Esophagus squamous epithelium (tissue), 5 donors: ENCODE measurements around the gene PCNT. TPM values are rescaled to one million over a fixed set of nuclear protein-coding genes. Genes with fewer than 3 reads are reported as not detected.

Experiments
- DNase-seq: peaks from one replicate; lab custom pipeline; 2025; lab: John Stamatoyannopoulos, UW
- H3K27ac ChIP-seq, 4 donors: fragments of 200-600 bp; sonication (generic); one replicate each; pipeline ENCODE4 v1.5.1; 2016 to 2019; ENCODE audit warnings: mild to moderate bottlenecking in 1 of 4
- H3K27me3 ChIP-seq, 4 donors: fragments of 200-600 bp; sonication (generic); 1 replicate in 3 of 4; 2 replicates in 1 of 4; pipeline versions ENCODE4 v1.5.1 to v1.6.0; 2017 to 2021; ENCODE audit warnings: antibody characterized with exemption in 1 of 4
- H3K36me3 ChIP-seq, 3 donors: fragments of 200-600 bp; sonication (generic); one replicate each; pipeline ENCODE4 v1.5.1; 2016 to 2019
- H3K4me1 ChIP-seq, 3 donors: fragments of 200-600 bp; sonication (generic); one replicate each; pipeline ENCODE4 v1.5.1; 2017 to 2019
- H3K4me3 ChIP-seq, 4 donors: fragments of 200-600 bp; sonication (generic); 1 replicate in 3 of 4; 2 replicates in 1 of 4; pipeline ENCODE4 v1.5.1; 2016 to 2019; ENCODE audit warnings: mild to moderate bottlenecking in 2 of 4, moderate library complexity in 1 of 4
- H3K9me3 ChIP-seq, 3 donors: fragments of 200-600 bp; sonication (generic); one replicate each; pipeline ENCODE4 v1.5.1; 2016 to 2019
- POLR2A ChIP-seq, 4 donors: fragments of 450-650 bp; IDR thresholded peaks; one replicate each; pipeline ENCODE4 v1.6.1; 2017; ENCODE audit warnings: antibody characterized with exemption in 4 of 4, mild to moderate bottlenecking in 4 of 4, moderate library complexity in 3 of 4
- WGBS, 2 donors: methylation state at CpG; one replicate each; pipeline ENCODE4 v1.1.5; 2018; 5-methylcytosine and 5-hydroxymethylcytosine counted together
- intact Hi-C: fragments of 100-400 bp; cut with DNase I; formaldehyde crosslinking; loops from one replicate; pipeline ENCODE4 v1.15.0; 2022
- total RNA-seq, 4 donors: library from RNA; depleted of rRNA; stranded (reverse); fragments of >200 nt; gene quantifications; one replicate each; pipeline ENCODE4 v1.1.0, GENCODE V29; 2016
- TF ChIP-seq, protein P1 (sequence below), 6 experiments: fragments of 450-650 bp in 4 of 6; fragments of 200-600 bp in 2 of 6; sonication (generic) in 2 of 6; IDR thresholded peaks; one replicate each; pipeline ENCODE4 v1.5.1; 2016 to 2019; ENCODE audit warnings: antibody characterized with exemption in 6 of 6, mild to moderate bottlenecking in 4 of 6, moderate library complexity in 4 of 6
- donor health status: DM: yes; HTN: yes; CAD: no.

The PCNT gene
- total RNA-seq, 4 donors from 2014 or later: 26.8 to 38.7 (median 29.9) TPM

- Histone ChIP-seq H3K36me3 (peaks cover 0 to 41% (median 0%) of the 10 kb centered on the region in 3 donors), H3K27me3 (no peaks in the 10 kb centered on the region), H3K9me3 (no peaks in the 10 kb centered on the region), H3K27ac (peak within 1 kb of the TSS; percentile 96 to 99 (median 98)), H3K4me3 (peak within 1 kb of the TSS; percentile 85 to 98 (median 96)), H3K4me1 (peaks cover 20 to 63% (median 36%) of the 10 kb centered on the region in 3 donors)
- no peak for DNase-seq
- no peak for TF ChIP-seq POLR2A (IDR thresholded peaks at IDR 0.05)
- TF ChIP-seq, protein P1, sequence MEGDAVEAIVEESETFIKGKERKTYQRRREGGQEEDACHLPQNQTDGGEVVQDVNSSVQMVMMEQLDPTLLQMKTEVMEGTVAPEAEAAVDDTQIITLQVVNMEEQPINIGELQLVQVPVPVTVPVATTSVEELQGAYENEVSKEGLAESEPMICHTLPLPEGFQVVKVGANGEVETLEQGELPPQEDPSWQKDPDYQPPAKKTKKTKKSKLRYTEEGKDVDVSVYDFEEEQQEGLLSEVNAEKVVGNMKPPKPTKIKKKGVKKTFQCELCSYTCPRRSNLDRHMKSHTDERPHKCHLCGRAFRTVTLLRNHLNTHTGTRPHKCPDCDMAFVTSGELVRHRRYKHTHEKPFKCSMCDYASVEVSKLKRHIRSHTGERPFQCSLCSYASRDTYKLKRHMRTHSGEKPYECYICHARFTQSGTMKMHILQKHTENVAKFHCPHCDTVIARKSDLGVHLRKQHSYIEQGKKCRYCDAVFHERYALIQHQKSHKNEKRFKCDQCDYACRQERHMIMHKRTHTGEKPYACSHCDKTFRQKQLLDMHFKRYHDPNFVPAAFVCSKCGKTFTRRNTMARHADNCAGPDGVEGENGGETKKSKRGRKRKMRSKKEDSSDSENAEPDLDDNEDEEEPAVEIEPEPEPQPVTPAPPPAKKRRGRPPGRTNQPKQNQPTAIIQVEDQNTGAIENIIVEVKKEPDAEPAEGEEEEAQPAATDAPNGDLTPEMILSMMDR (IDR thresholded peaks at IDR 0.05): no peak
- intact Hi-C loops: no loop called here
- WGBS, 2 donors: 20 to 28% methylated on average over 6 of the region's 6 CpGs
These were observed 38.7 kb upstream of the PCNT start, which contains the start of gene MCM3AP for GRCh38 chr21:46285206-46285661. Gene MCM3AP (minus strand): TSS chr21:46285611. CDS start chr21:46285286, 325 bp downstream.

GRCh38 chr21:46285761-46286647, 38.0 kb upstream of the PCNT start, which contains the start of gene YBEY:
Gene YBEY (plus strand): TSS chr21:46286342. CDS start chr21:46286914, 572 bp downstream.
- H3K27ac ChIP-seq: peak within 1 kb of the TSS; percentile 96 to 99 (median 98)
- TF ChIP-seq, protein P1 (IDR thresholded peaks at IDR 0.05): peak in 4 of 6 experiments; percentile 14 to 55 (median 44)
- TF ChIP-seq POLR2A (IDR thresholded peaks at IDR 0.05): peak in 3 of 4 donors; percentile 33 to 80 (median 57)
- no peaks in the 10 kb centered on the region for H3K9me3 ChIP-seq
- peaks cover 20 to 56% (median 36%) of the 10 kb centered on the region in 3 donors for H3K4me1 ChIP-seq
- intact Hi-C loops: no loop called here
- no peaks in the 10 kb centered on the region for H3K27me3 ChIP-seq
- H3K4me3 ChIP-seq: peak within 1 kb of the TSS; percentile 85 to 98 (median 96)
- peak; percentile 52 for DNase-seq
- 0% methylated on average over 20 to 34 of the region's 105 CpGs for WGBS, 2 donors
- peaks cover 0 to 33% (median 0%) of the 10 kb centered on the region in 3 donors for H3K36me3 ChIP-seq

DNA sequence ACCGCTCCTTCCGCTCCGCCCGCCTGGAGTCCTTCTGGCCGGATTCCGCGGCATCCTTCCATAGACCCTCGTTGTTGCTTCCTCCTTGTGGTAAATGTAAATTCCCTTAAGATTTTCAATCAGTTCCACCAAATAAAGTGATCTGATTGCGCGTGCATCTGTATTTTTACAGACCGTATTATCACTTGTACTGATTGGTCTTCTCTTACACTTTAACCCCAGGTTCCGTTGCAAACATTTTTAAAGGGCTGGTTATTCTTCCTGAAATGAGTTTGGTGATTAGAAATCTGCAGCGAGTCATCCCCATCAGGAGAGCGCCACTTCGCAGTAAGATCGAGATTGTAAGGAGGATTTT, 37.3 kb upstream of the PCNT start:
- no peak for TF ChIP-seq POLR2A (IDR thresholded peaks at IDR 0.05)
- TF ChIP-seq, protein P1 (IDR thresholded peaks at IDR 0.05): no peak
- Histone ChIP-seq H3K27me3 (no peaks in the 10 kb centered on the region), H3K9me3 (no peaks in the 10 kb centered on the region), H3K27ac (peak overlapping the region; percentile 96 to 99 (median 98)), H3K4me1 (peaks cover 20 to 49% (median 31%) of the 10 kb centered on the region in 3 donors), H3K36me3 (peaks cover 0 to 31% (median 0%) of the 10 kb centered on the region in 3 donors), H3K4me3 (peak overlapping the region; percentile 85 to 98 (median 96))
- no peak for DNase-seq
- intact Hi-C loops: no loop called here
- 1% methylated on average over 12 to 16 of the region's 16 CpGs for WGBS, 2 donors

GRCh38 chr21:46287541-46287940, 36.4 kb upstream of the PCNT start:
- no peak overlapping the region for H3K4me3 ChIP-seq
- TF ChIP-seq, protein P1 (IDR thresholded peaks at IDR 0.05): no peak
- no peak for TF ChIP-seq POLR2A (IDR thresholded peaks at IDR 0.05)
- intact Hi-C loops: no loop called here
- 83 to 84% methylated on average over 9 to 10 of the region's 10 CpGs for WGBS, 2 donors
- peak overlapping the region in 2 of 4 donors; percentile 98 for H3K27ac ChIP-seq
- H3K27me3 ChIP-seq: no peaks in the 10 kb centered on the region
- H3K4me1 ChIP-seq: peaks cover 20 to 40% (median 27%) of the 10 kb centered on the region in 3 donors
- DNase-seq: no peak
- no peaks in the 10 kb centered on the region for H3K9me3 ChIP-seq
- peaks cover 0 to 29% (median 0%) of the 10 kb centered on the region in 3 donors for H3K36me3 ChIP-seq
